GM18909 (cell line): ENCODE data around the gene STARD8.
"Not testable (repeated sequence)": the region's sequence is repeated elsewhere in the genome, so short reads cannot be mapped to it uniquely, and the experiment has no call there.

Experiments
- ATAC-seq: cut with Tn5 transposase; IDR thresholded peaks from one replicate; pipeline ENCODE4 v1.9.1; 2021; ENCODE audit warnings: mild to moderate bottlenecking; ENCODE audit not compliant: unreplicated experiment, poor library complexity

The STARD8 gene

DNA sequence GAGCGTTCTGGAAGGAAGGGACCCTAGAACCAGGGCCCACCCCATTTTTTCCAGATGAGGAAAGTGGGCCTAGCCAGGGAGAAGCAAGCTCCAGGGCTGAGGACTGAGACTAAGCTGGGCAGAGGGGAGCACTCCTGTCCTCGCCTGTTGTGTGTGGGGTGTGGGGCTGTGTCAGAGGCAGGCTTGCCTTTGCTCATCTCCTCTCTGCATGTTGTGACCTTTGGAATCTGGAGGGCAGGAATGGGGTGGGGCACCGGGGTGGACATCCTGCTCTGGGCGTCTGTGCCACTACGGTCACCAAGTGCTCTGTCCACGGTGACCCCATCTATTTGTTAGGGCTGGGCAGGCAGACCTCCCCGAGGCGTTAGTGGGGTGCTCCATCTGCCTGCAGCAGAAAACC is 41.5 kb downstream of the STARD8 start:
- not testable (repeated sequence) for ATAC-seq

DNA sequence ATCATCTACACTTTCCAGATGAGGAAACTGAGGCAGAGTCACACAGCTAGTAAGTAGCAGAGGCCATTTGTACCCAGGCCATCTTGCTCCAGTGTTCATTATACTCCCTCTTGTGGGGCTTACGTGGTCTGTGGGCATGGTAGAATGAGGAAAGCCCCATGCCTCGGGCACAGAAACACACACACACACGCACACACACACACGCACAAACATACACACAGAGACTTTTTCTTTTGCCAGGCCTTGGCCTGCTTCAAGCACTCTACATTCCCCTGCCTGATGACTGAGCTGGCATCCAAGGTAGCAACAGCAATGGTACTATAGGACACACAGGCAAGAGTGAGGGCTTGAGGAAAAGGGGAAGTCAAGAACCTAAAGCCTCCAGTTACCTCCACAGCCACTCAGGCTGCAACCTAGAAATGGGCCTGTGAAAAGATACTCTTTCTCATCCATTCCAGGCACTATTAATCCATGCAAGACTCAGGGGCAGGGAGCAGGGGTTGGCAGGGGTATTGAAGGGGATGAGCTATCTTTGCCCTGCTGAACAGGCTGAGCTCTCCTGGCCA is 43.6 kb downstream of the STARD8 start:
- ATAC-seq = no peak

GRCh38 chrX:68691921-68692320 is 44.5 kb downstream of the STARD8 start:
- no peak for ATAC-seq

- ATAC-seq = no peak
These were observed 45.2 kb downstream of the STARD8 start for GRCh38 chrX:68692651-68693050.

DNA sequence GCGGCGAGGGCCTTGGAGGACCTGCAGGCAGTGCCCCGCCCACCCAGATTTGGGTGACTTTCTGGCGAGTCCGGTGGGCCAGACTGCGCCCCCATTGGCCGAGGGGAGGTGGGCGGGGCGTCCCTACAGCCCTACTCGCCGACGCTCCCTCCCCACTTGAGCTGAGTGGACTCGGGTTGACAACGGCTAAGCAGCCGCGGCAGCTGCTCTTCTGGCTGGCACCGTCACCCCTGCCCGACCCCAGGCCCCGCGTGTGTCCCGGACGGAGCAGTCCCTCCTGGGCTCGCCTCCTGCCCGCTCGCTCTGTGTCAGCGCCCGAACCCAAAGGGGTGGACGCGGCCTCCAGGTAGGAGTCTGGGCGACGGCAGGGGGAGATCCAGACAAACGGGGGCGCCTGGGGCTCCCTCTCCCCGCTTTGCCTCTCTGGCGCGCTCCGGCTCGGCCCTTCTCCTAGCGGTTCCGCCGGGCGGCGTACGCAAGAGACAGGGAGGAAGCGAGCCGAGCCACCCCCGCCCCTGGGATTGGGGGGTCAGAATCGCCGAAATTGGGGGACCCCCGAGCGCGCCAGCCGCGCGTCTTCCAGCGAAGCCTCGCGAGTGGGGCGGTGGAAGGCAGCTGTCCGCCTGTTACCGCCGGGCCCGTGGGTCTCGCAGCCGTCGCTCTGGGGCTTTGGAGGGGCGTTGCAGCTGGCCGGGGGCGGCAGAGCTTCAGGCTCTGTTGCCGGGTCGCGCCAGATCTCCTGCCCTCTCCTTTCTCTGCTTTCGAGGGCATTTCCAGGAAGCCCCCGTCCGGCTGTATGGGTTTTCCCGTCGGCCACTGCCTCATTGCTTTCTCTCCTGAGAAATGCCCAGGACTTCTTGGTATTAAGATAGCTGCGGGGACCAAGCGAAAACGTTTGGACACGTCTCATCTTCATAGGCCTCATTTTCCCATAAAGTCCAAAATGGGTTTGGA is 46.3 kb downstream of the STARD8 start:
- peak; percentile 58 for ATAC-seq

DNA sequence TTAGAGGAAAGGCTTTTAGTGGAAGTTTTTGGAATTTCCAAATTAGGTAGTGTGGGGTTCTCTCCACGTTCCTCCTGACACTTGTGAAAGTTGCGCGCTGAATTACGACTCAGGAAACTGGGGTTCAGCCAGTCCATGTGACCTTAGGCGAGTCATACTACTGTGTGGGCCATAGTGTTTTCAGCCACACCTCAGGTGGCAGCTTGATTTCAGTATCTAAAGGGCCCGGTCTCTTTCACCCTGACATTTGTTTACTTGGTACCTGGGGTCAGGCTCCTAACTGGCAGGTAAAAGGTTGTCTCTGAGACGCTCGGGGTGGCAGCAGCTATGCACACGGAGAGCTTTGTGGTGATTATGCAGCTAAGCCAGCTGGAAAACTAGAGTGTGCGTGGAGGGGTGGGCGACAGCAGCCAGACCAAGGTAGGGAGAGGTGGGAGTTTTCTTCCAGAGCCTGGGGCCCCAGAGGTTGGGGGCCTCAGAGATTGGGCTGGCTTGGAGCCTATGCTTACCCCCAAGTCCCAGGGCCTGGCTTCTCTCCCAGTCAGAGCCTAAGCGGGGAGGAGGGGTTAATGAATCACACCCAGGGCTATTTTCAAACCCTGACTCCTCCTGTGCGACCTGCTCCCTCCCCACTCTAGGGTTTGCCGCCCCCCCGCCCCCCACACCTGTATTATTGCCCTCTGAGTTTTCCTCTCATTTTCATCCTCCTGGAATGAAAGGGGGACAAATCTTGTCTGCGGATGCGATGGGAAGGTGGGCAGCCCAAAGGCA is 47.2 kb downstream of the STARD8 start:
- ATAC-seq = peak; percentile 32

GRCh38 chrX:68695206-68695845 is 47.9 kb downstream of the STARD8 start:
- ATAC-seq = no peak

DNA sequence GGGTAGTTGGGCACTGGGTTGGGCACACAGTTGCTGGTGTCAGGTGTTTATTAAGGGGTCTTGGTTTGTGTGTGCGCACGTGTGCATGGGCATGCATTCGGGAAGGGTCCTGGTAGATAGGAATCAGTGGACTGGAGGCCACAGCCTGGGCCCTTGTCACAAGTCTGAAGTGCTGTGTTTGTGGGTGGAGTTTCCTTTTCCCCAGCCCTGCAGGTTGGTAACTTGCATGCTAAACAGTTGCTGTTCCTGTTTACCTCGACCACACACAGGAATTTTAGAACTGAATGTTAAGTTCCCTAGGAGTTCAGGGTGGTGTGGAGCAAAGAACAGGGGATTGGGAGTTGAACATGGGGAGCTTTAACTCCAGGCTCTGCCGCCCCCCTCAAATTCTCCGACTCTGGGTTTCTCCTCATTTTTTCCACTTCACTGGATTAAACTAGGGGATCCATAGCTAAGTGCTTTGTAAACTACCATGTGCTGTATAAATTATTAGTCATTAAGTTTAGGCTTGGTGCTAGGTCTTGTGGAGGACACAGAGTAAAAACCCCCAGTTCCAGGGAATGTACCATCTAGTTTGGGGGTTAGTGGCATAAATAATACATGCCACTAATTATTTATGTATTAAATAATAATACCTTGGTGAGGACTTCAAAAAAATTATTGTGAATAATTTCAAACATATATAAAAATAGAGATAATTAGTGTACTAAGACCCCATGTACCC is 49.0 kb downstream of the STARD8 start:
- ATAC-seq = no peak

- no peak for ATAC-seq
These were observed 49.6 kb downstream of the STARD8 start for GRCh38 chrX:68697036-68697435.

GRCh38 chrX:68697465-68698125 is 50.1 kb downstream of the STARD8 start:
- no peak for ATAC-seq

- ATAC-seq = no peak
These were observed 51.5 kb downstream of the STARD8 start for GRCh38 chrX:68698942-68699341.

- no peak for ATAC-seq
These were observed 52.7 kb downstream of the STARD8 start for GRCh38 chrX:68699960-68700746.

- ATAC-seq = no peak
These were observed 55.9 kb downstream of the STARD8 start for GRCh38 chrX:68703369-68703768.

GRCh38 chrX:68703846-68704245 is 56.4 kb downstream of the STARD8 start:
- ATAC-seq = no peak

DNA sequence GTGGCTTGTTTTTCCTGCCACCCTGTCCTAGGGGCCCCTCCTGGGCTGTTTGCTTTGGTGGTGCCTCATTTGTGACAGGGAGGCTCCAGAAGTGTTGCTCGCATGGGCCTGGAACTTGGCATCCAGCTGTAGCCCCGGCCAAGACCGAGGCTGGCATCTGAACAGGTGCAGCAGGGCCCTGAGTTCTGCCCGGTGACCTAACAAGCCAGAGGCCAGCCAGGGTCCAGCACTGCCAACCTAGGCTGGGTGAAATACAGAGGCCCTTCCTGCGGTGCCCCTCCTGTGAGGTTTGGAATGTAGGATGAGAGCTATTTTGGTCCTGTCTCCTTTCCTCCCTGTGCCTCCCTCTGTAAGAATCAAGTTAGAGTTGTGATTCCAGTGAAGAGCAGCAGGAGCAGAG is 58.5 kb downstream of the STARD8 start:
- ATAC-seq = no peak

GRCh38 chrX:68708503-68709290 is 61.2 kb downstream of the STARD8 start:
- ATAC-seq = no peak

DNA sequence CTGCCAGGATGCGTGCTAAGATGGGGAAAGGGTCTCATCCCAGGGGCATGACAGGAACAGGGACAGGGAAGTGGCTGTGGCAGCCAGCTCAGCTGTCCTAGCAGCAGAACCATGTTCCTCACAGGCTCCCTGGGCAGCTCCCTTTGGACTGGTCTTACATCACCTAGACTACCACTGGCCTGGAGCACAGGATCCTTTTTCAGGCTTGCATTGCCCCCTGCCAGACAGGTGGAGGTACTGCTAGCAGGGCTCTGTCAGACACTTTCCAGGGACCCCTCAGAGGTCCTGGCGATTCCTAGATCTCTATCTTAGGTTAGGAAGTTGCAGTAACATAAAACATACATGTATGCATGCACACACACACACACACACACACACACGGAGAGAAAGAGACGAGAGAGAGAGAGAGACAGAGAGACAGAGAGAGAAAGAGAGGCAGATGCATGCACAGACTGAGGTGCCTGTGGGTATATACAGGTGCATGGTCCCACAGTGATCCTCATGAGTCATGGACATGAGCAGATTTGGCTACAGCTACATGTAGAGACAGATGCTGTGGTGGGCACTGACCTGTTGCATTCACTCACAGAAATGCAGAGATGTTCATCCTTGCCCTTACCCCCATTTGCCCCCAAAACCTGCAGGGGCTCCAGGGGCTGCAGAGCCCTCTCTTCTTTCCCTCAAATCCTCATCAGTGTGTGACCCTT is 63.6 kb downstream of the STARD8 start:
- no peak for ATAC-seq
